SK-N-SH (cell line): ENCODE measurements around the gene ADCY5.

Experiments used
- ELF1 ChIP-seq: IDR thresholded peaks from 2 replicates; pipeline ENCODE4 v1.4.0; 2012
- EP300 ChIP-seq, 2 experiments: IDR thresholded peaks; 2 replicates each; pipeline versions ENCODE4 v1.4.0 to v1.6.1; 2012; ENCODE audit warnings: borderline replicate concordance in 1 of 2, low read depth in 1 of 2, low read length in 1 of 2
- EZH2phosphoT487 ChIP-seq: fragments of 200-600 bp; sonication (generic); IDR thresholded peaks from 2 replicates; pipeline ENCODE4 v1.6.1; 2017; ENCODE audit warnings: low read depth, mixed run types, mild to moderate bottlenecking, antibody characterized with exemption, moderate library complexity, borderline replicate concordance
- FOXJ3 ChIP-seq: sonication (generic); formaldehyde crosslinking; IDR thresholded peaks from 2 replicates; pipeline ENCODE4 v1.5.1; 2020; ENCODE audit warnings: mild to moderate bottlenecking, missing genetic modification reagents
- SIN3A ChIP-seq: IDR thresholded peaks from 2 replicates; pipeline ENCODE4 v1.6.1; 2012; ENCODE audit warnings: low read depth, mild to moderate bottlenecking, low read length, moderate library complexity, borderline replicate concordance
- TCF12 ChIP-seq: IDR thresholded peaks from 2 replicates; pipeline ENCODE4 v1.4.0; 2012
- USF1 ChIP-seq: IDR thresholded peaks from 2 replicates; pipeline ENCODE4 v1.4.0; 2012; ENCODE audit warnings: low read depth, borderline replicate concordance
- TF ChIP-seq, protein P1 (sequence below): fragments of 200-600 bp; sonication (generic); IDR thresholded peaks from 2 replicates; pipeline ENCODE4 v1.6.1; 2017; ENCODE audit warnings: antibody characterized with exemption, mild to moderate bottlenecking, moderate library complexity
- TF ChIP-seq, protein P2 (sequence below): IDR thresholded peaks from 2 replicates; pipeline ENCODE4; 2012

DNA sequence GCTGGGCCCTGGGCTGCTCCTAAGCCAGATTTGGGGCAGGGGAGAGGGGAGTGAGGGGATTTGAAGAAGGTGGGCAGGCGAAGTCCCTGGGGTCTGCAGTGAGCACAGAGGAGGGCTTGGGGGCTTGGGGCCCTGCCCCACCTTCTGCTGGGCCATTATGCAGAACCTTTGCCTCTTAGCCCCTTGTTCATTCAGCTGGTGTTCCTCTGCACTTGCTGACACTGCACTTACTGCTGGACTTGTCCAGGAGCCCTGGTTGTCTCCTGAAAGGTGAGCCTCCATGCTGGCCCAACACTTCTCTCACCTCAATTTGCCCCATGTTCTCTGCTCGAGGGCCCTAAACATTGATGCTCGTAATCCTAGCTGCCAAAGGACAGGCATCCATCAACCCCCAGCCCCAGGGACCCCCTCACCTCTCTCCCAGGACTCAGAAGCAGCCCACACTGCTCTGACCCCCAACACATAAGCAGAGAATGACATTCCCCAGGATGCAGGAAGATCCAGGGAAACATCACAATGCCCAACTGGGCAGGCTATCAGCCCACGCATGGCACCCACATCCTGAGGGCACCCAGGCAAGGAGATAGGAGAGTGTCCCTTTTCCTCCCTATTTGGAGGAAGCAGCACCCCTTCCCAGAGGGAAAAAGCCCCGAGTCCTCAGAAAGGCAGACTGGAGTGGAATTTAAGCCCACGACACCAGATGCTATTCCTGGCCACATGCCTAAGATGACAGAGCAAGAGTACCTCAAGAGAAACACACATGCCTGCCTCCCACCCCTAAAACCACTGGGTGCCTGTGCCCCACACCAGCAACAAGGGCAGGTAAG, 76.8 kb downstream of the ADCY5 start:
- TF ChIP-seq, protein P1, sequence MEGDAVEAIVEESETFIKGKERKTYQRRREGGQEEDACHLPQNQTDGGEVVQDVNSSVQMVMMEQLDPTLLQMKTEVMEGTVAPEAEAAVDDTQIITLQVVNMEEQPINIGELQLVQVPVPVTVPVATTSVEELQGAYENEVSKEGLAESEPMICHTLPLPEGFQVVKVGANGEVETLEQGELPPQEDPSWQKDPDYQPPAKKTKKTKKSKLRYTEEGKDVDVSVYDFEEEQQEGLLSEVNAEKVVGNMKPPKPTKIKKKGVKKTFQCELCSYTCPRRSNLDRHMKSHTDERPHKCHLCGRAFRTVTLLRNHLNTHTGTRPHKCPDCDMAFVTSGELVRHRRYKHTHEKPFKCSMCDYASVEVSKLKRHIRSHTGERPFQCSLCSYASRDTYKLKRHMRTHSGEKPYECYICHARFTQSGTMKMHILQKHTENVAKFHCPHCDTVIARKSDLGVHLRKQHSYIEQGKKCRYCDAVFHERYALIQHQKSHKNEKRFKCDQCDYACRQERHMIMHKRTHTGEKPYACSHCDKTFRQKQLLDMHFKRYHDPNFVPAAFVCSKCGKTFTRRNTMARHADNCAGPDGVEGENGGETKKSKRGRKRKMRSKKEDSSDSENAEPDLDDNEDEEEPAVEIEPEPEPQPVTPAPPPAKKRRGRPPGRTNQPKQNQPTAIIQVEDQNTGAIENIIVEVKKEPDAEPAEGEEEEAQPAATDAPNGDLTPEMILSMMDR: no peak
- TF ChIP-seq SIN3A (no peak), FOXJ3 (CRISPR knock-in tag) (no peak), TCF12 (no peak), EP300 (IDR thresholded peaks at IDR 0.05; ENCODE audit: borderline replicate concordance in 1 of 2, low read depth in 1 of 2, low read length in 1 of 2) (no peak), ELF1 (no peak), USF1 (no peak), EZH2phosphoT487 (no peak)
- TF ChIP-seq, protein P2, sequence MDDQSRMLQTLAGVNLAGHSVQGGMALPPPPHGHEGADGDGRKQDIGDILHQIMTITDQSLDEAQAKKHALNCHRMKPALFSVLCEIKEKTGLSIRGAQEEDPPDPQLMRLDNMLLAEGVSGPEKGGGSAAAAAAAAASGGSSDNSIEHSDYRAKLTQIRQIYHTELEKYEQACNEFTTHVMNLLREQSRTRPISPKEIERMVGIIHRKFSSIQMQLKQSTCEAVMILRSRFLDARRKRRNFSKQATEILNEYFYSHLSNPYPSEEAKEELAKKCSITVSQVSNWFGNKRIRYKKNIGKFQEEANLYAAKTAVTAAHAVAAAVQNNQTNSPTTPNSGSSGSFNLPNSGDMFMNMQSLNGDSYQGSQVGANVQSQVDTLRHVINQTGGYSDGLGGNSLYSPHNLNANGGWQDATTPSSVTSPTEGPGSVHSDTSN: no peak
